Measurements from ENCODE around the gene KCNMB2.

GRCh38 chr3:178709051-178709450, 172.8 kb downstream of the KCNMB2 start:
- no peak for TF ChIP-seq POLR2AphosphoS5 (IDR thresholded peaks at IDR 0.05)
- no peak for TF ChIP-seq CTCF (IDR thresholded peaks at IDR 0.05)

All from upper lobe of left lung (tissue), 4 donors.